ENCODE data around the gene PER2. TPM values are rescaled to one million over a fixed set of nuclear protein-coding genes. Genes with fewer than 3 reads are reported as not detected.

Gene PER2
- total RNA-seq, 1 experiment from 2014 or later, result 6.6 TPM

DNA sequence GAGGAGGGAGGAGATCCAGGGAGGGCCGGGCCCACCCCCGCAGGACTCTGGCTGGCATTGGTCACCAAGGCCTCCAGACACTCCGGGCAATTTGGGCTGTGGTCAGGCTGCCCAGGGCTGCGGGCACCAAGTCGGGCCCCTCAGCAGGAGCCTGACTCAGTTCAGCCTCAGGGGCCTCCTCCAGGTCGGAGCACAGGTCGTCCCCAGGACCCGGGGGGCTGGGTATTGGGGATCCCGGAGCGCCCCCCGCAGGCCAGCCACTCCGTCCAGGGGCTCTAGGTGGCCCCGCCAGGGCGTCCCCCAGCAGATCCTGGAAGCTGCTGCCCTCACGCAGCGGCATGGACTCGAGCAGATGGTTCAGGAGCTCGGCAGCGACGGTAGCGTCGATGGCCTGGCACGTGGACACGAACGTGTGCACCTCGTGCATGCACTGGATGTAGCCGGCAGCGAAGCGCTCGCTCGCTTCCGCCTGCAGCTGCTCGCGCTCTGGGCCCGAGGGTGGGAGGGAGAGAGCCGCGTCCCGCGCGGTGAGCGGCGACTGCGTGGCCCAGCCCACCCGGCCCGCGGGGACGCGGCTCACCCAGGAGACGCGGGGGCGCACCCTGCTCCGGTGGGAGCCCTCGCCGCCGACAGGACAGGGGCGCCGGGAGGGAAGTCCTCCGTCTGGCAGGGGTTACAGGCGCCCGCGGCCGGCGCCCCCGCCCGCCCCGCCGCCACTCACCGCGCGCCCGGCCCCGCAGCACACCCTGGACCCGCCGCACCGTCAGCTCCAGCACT is 49.5 kb downstream of the PER2 start (continued):
- TF ChIP-seq, protein P1, sequence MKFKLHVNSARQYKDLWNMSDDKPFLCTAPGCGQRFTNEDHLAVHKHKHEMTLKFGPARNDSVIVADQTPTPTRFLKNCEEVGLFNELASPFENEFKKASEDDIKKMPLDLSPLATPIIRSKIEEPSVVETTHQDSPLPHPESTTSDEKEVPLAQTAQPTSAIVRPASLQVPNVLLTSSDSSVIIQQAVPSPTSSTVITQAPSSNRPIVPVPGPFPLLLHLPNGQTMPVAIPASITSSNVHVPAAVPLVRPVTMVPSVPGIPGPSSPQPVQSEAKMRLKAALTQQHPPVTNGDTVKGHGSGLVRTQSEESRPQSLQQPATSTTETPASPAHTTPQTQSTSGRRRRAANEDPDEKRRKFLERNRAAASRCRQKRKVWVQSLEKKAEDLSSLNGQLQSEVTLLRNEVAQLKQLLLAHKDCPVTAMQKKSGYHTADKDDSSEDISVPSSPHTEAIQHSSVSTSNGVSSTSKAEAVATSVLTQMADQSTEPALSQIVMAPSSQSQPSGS (CRISPR knock-in tag; IDR thresholded peaks at IDR 0.05; ENCODE audit: borderline replicate concordance, low read depth), result peak; percentile 99
- TF ChIP-seq ARID4B (CRISPR knock-in tag; IDR thresholded peaks at IDR 0.05; ENCODE audit: borderline replicate concordance) (peak; percentile 100), HMGA2 (CRISPR knock-in tag; IDR thresholded peaks at IDR 0.05) (no peak), ATF1 (CRISPR knock-in tag; IDR thresholded peaks at IDR 0.05) (peak; percentile 98; the same call in 1 of the 2 replicates), ZNF423 (CRISPR knock-in tag; IDR thresholded peaks at IDR 0.05) (no peak), ELF4 (CRISPR knock-in tag; IDR thresholded peaks at IDR 0.05; ENCODE audit: low read depth) (peak; percentile 96), NR2C2 (CRISPR knock-in tag; IDR thresholded peaks at IDR 0.05) (peak; percentile 95), FOXP1 (CRISPR knock-in tag; IDR thresholded peaks at IDR 0.05; ENCODE audit: borderline replicate concordance) (peak; percentile 100), ZNF281 (CRISPR knock-in tag; IDR thresholded peaks at IDR 0.05) (peak; percentile 99), ZNF232 (CRISPR knock-in tag; IDR thresholded peaks at IDR 0.05) (peak; percentile 99), FOXK1 (CRISPR knock-in tag; IDR thresholded peaks at IDR 0.05) (peak; percentile 99), GRHL2 (CRISPR knock-in tag; IDR thresholded peaks at IDR 0.05; ENCODE audit: insufficient replicate concordance, severe bottlenecking) (no peak), JUN (CRISPR knock-in tag; IDR thresholded peaks at IDR 0.05) (peak; percentile 99), IRF2 (CRISPR knock-in tag; IDR thresholded peaks at IDR 0.05; ENCODE audit: borderline replicate concordance, low read depth) (peak; percentile 93), PRRX2 (CRISPR knock-in tag; IDR thresholded peaks at IDR 0.05) (no peak)
- TF ChIP-seq, protein P2, sequence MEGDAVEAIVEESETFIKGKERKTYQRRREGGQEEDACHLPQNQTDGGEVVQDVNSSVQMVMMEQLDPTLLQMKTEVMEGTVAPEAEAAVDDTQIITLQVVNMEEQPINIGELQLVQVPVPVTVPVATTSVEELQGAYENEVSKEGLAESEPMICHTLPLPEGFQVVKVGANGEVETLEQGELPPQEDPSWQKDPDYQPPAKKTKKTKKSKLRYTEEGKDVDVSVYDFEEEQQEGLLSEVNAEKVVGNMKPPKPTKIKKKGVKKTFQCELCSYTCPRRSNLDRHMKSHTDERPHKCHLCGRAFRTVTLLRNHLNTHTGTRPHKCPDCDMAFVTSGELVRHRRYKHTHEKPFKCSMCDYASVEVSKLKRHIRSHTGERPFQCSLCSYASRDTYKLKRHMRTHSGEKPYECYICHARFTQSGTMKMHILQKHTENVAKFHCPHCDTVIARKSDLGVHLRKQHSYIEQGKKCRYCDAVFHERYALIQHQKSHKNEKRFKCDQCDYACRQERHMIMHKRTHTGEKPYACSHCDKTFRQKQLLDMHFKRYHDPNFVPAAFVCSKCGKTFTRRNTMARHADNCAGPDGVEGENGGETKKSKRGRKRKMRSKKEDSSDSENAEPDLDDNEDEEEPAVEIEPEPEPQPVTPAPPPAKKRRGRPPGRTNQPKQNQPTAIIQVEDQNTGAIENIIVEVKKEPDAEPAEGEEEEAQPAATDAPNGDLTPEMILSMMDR (IDR thresholded peaks at IDR 0.05), result no peak
- TF ChIP-seq, protein P3, sequence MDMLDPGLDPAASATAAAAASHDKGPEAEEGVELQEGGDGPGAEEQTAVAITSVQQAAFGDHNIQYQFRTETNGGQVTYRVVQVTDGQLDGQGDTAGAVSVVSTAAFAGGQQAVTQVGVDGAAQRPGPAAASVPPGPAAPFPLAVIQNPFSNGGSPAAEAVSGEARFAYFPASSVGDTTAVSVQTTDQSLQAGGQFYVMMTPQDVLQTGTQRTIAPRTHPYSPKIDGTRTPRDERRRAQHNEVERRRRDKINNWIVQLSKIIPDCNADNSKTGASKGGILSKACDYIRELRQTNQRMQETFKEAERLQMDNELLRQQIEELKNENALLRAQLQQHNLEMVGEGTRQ (CRISPR knock-in tag; IDR thresholded peaks at IDR 0.05), result peak; percentile 62
- TF ChIP-seq, protein P4, sequence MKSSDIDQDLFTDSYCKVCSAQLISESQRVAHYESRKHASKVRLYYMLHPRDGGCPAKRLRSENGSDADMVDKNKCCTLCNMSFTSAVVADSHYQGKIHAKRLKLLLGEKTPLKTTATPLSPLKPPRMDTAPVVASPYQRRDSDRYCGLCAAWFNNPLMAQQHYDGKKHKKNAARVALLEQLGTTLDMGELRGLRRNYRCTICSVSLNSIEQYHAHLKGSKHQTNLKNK (CRISPR knock-in tag; IDR thresholded peaks at IDR 0.05), result no peak
- TF ChIP-seq, protein P5, sequence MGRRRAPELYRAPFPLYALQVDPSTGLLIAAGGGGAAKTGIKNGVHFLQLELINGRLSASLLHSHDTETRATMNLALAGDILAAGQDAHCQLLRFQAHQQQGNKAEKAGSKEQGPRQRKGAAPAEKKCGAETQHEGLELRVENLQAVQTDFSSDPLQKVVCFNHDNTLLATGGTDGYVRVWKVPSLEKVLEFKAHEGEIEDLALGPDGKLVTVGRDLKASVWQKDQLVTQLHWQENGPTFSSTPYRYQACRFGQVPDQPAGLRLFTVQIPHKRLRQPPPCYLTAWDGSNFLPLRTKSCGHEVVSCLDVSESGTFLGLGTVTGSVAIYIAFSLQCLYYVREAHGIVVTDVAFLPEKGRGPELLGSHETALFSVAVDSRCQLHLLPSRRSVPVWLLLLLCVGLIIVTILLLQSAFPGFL (CRISPR knock-in tag; IDR thresholded peaks at IDR 0.05; ENCODE audit: borderline replicate concordance), result peak; percentile 99
